ENCODE data around the gene SLC5A10. TPM values are rescaled to one million over a fixed set of nuclear protein-coding genes. Genes with fewer than 3 reads are reported as not detected.
A peak's percentile ranks its signal among the peaks of the same experiment; 100 is the strongest.
"Not testable (repeated sequence)": the region's sequence is repeated elsewhere in the genome, so short reads cannot be mapped to it uniquely, and the experiment has no call there.

Gene SLC5A10
- total and polyA plus RNA-seq, 7 experiments from 2014 or later: 0.15 to 0.37 (median 0.17) TPM; not detected in 4

DNA sequence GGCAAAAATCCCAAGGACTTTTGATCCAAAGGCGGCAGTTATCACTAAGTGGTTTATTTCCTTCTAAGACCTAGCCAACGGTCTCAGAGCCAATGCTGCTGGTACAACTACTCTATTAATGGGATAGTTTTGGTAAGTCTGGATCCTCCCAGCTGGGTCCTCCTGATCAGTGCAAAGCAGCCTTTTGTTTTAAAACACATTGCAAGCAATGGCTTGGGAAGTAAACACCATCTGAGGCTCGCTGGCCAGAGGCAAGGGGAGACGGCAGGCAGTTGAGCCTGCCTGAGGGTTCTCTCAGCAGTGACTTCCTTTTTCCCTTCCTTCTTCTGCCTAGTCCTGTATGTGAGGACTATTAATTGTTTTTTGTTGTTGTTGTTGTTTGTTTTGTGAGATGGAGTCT lies 1.6 kb upstream of the SLC5A10 start:
- intact Hi-C loops (cut with micrococcal nuclease): no loop called here

DNA sequence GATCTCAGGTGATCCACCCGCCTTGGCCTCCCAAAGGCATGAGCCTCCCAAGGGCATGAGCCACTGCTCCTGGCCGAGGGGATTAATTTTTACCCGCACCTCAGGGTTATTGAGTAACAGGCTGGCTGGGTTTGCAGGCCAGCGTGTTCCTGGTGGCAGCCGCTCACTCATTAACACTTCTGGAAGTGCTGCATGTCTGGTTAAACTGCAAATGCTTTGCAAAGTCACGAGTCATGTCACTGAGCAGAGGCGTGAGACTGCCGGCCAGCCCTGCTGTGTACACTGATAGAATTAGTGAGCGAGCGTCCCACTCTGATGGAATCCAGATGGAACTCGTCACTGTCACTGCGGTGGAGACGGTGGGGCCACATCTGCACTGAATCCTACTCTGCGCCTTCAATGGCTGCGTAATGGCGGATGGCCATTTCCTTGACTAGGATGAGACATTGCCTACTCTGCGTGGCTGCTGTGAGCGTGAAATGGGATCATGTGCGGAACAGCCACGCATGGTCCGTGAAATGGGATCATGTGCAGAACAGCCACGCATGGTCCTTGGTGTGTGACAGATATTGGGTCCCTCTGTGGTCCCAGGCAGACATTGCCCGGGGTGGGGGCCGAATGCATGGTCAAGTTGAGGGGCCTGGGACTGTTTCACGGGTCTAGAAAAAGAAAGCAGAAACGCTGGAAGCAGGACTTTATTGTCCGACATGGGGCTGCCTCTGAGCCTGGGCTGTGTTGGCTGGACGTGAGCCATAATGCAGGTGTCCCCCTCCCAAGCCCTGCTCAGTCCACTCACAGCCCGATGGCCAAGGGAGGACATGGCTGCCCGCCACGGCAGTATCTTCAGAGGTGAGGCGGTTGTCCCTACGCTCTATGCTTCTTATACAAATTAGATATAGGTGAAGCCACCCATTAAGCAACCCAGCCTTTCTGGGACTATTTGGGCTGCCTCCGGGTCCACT lies 740 bp upstream of the SLC5A10 start:
- no peak for ATAC-seq
- Histone ChIP-seq H3K27me3 (ENCODE audit: control insufficient read depth in 2 of 2, insufficient read depth in 2 of 2, low read length in 2 of 2) (no peaks in the 10 kb centered on the region), H3K4me3 (ENCODE audit: low read length) (no peak overlapping the region), H3K36me3 (ENCODE audit: control insufficient read depth in 2 of 3, insufficient read depth in 3 of 3, low read length in 3 of 3) (no peaks in the 10 kb centered on the region), H3K9me3 (ENCODE audit: control insufficient read depth in 2 of 3, low read length in 3 of 3) (no peaks in the 10 kb centered on the region), H3K27ac (ENCODE audit: low read depth, low read length) (no peak overlapping the region), H3K4me1 (ENCODE audit: control insufficient read depth in 2 of 2, insufficient read depth in 2 of 2, low read length in 2 of 2) (peaks cover 16 to 27% of the 10 kb centered on the region in 2 donors)
- no peak overlapping the region for H3K27ac Mint-ChIP-seq
- CTCF ChIA-PET: no interaction called here
- H3K27me3 Mint-ChIP-seq: peaks cover 0 to 15% (median 0%) of the 10 kb centered on the region in 5 donors
- POLR2A ChIA-PET: no interaction called here
- H3K4me1 Mint-ChIP-seq: peaks cover 19 to 56% (median 35%) of the 10 kb centered on the region in 7 donors
- intact Hi-C loops (cut with micrococcal nuclease): no loop called here
- H3K9me3 Mint-ChIP-seq: no peaks in the 10 kb centered on the region
- H3K4me3 Mint-ChIP-seq: no peak overlapping the region
- no peak for DNase-seq
- H3K36me3 Mint-ChIP-seq: peaks cover 0 to 4% (median 0%) of the 10 kb centered on the region in 5 donors

More for the DNA sequence above, 1.6 kb upstream of the SLC5A10 start:
- DNase-seq (no peak), ATAC-seq (no peak)
- Histone ChIP-seq H3K27me3 (ENCODE audit: control insufficient read depth in 2 of 2, insufficient read depth in 2 of 2, low read length in 2 of 2) (no peaks in the 10 kb centered on the region), H3K36me3 (ENCODE audit: control insufficient read depth in 2 of 3, insufficient read depth in 3 of 3, low read length in 3 of 3) (no peaks in the 10 kb centered on the region), H3K27ac (ENCODE audit: low read depth, low read length) (no peak overlapping the region), H3K4me1 (ENCODE audit: control insufficient read depth in 2 of 2, insufficient read depth in 2 of 2, low read length in 2 of 2) (peaks cover 12 to 21% of the 10 kb centered on the region in 2 donors), H3K9me3 (ENCODE audit: control insufficient read depth in 2 of 3, low read length in 3 of 3) (no peaks in the 10 kb centered on the region), H3K4me3 (ENCODE audit: low read length) (no peak overlapping the region)
- POLR2A ChIA-PET: no interaction called here
- Mint-ChIP-seq H3K9me3 (no peaks in the 10 kb centered on the region), H3K27ac (peak overlapping the region in 1 of 9 donors; percentile 45), H3K36me3 (peaks cover 0 to 3% (median 0%) of the 10 kb centered on the region in 5 donors), H3K27me3 (peaks cover 0 to 22% (median 0%) of the 10 kb centered on the region in 5 donors), H3K4me3 (no peak overlapping the region), H3K4me1 (peaks cover 14 to 57% (median 30%) of the 10 kb centered on the region in 7 donors)
- CTCF ChIA-PET: interaction anchor here (2.6 kb wide), 1 partner anchor 10 kb away, joined by 14 read pairs; no protein-coding TSS in a partner anchor

- CTCF ChIA-PET: no interaction called here
- Histone ChIP-seq H3K36me3 (ENCODE audit: control insufficient read depth in 2 of 3, insufficient read depth in 3 of 3, low read length in 3 of 3) (no peaks in the 10 kb centered on the region), H3K9me3 (ENCODE audit: control insufficient read depth in 2 of 3, low read length in 3 of 3) (no peaks in the 10 kb centered on the region), H3K4me1 (ENCODE audit: control insufficient read depth in 2 of 2, insufficient read depth in 2 of 2, low read length in 2 of 2) (peaks cover 16 to 34% of the 10 kb centered on the region in 2 donors), H3K27me3 (ENCODE audit: control insufficient read depth in 2 of 2, insufficient read depth in 2 of 2, low read length in 2 of 2) (no peaks in the 10 kb centered on the region), H3K27ac (ENCODE audit: low read depth, low read length) (no peak overlapping the region), H3K4me3 (ENCODE audit: low read length) (no peak overlapping the region)
- Mint-ChIP-seq H3K9me3 (no peaks in the 10 kb centered on the region), H3K4me1 (peaks cover 26 to 62% (median 52%) of the 10 kb centered on the region in 7 donors), H3K27ac (peak overlapping the region in 3 of 9 donors; percentile 28 to 93 (median 72)), H3K4me3 (peak overlapping the region in 4 of 10 donors; percentile 19 to 93 (median 26)), H3K36me3 (peaks cover 0 to 4% (median 0%) of the 10 kb centered on the region in 5 donors), H3K27me3 (peaks cover 0 to 8% (median 0%) of the 10 kb centered on the region in 5 donors)
- no peak for DNase-seq
- POLR2A ChIA-PET: no interaction called here
- intact Hi-C loops (cut with micrococcal nuclease): no loop called here
- ATAC-seq: no peak
Observed at GRCh38 chr17:18953231-18953728, 1.3 kb downstream of the SLC5A10 start.

GRCh38 chr17:18954321-18954720 lies 2.4 kb downstream of the SLC5A10 start:
- H3K36me3 ChIP-seq (ENCODE audit: control insufficient read depth in 2 of 3, insufficient read depth in 3 of 3, low read length in 3 of 3): no peaks in the 10 kb centered on the region
- peak overlapping the region; percentile 51 to 93 (median 81) for H3K27ac Mint-ChIP-seq
- H3K4me1 Mint-ChIP-seq: peaks cover 26 to 67% (median 57%) of the 10 kb centered on the region in 7 donors
- H3K27me3 Mint-ChIP-seq: peaks cover 0 to 8% (median 0%) of the 10 kb centered on the region in 5 donors
- no peaks in the 10 kb centered on the region for H3K9me3 ChIP-seq (ENCODE audit: control insufficient read depth in 2 of 3, low read length in 3 of 3)
- peaks cover 16 to 34% of the 10 kb centered on the region in 2 donors for H3K4me1 ChIP-seq (ENCODE audit: control insufficient read depth in 2 of 2, insufficient read depth in 2 of 2, low read length in 2 of 2)
- no peaks in the 10 kb centered on the region for H3K9me3 Mint-ChIP-seq
- no peak overlapping the region for H3K4me3 ChIP-seq (ENCODE audit: low read length)
- DNase-seq (no peak), ATAC-seq (no peak)
- intact Hi-C loops (cut with micrococcal nuclease): loop anchor here in 1 of 2 donors (2.0 kb wide), 2 partner anchors 22 to 34 kb away; no protein-coding TSS in a partner anchor
- H3K36me3 Mint-ChIP-seq: peaks cover 0 to 4% (median 0%) of the 10 kb centered on the region in 5 donors
- H3K4me3 Mint-ChIP-seq: peak overlapping the region; percentile 6 to 93 (median 56)
- H3K27ac ChIP-seq (ENCODE audit: low read depth, low read length): no peak overlapping the region
- POLR2A ChIA-PET: interaction anchor here (0.7 to 2.6 kb wide), 5 partner anchors 10 to 95 kb away, joined by 3 to 24 read pairs (median 6); no protein-coding TSS in a partner anchor
- no peaks in the 10 kb centered on the region for H3K27me3 ChIP-seq (ENCODE audit: control insufficient read depth in 2 of 2, insufficient read depth in 2 of 2, low read length in 2 of 2)
- CTCF ChIA-PET: interaction anchor here (0.7 to 0.9 kb wide), 2 partner anchors 15 to 45 kb away, joined by 3 read pairs; no protein-coding TSS in a partner anchor

DNA sequence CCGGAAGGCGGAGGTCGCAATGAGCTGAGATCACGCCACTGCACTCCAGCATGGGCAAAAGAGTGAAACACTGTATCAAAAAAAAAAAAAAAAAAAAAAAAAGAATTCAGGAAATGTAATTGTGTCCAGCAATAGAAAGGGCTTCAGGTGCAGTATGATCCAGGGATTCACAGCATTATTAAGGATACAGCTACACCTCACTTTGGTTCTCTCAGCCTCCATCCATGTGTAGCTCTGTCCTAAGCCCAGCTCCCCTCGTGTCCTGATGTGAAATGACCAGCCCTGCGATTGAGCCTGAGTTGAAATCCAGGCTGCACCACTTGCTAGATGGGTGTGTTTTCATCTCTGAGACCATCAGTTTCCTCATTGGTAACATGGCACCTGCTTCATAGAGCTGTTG lies 3.0 kb downstream of the SLC5A10 start:
- Mint-ChIP-seq H3K27ac (peak overlapping the region; percentile 81 to 98 (median 91)), H3K4me1 (peaks cover 26 to 70% (median 55%) of the 10 kb centered on the region in 7 donors), H3K27me3 (peaks cover 0 to 7% (median 0%) of the 10 kb centered on the region in 5 donors), H3K9me3 (no peaks in the 10 kb centered on the region), H3K36me3 (peaks cover 0 to 4% (median 0%) of the 10 kb centered on the region in 5 donors), H3K4me3 (peak overlapping the region; percentile 52 to 93 (median 73))
- H3K36me3 ChIP-seq (ENCODE audit: control insufficient read depth in 2 of 3, insufficient read depth in 3 of 3, low read length in 3 of 3): no peaks in the 10 kb centered on the region
- ATAC-seq (no peak), DNase-seq (no peak)
- H3K4me3 ChIP-seq (ENCODE audit: low read length): peak overlapping the region; percentile 33
- no peaks in the 10 kb centered on the region for H3K9me3 ChIP-seq (ENCODE audit: control insufficient read depth in 2 of 3, low read length in 3 of 3)
- intact Hi-C loops (cut with micrococcal nuclease): loop anchor here in 1 of 2 donors (1.0 to 2.0 kb wide), 4 partner anchors 22 to 99 kb away; no protein-coding TSS in a partner anchor
- CTCF ChIA-PET: interaction anchor here (0.7 to 1.0 kb wide), 4 partner anchors 16 to 59 kb away, joined by 3 to 5 read pairs (median 4); no protein-coding TSS in a partner anchor
- H3K27me3 ChIP-seq (ENCODE audit: control insufficient read depth in 2 of 2, insufficient read depth in 2 of 2, low read length in 2 of 2): no peaks in the 10 kb centered on the region
- POLR2A ChIA-PET: interaction anchor here (0.7 to 2.6 kb wide), 12 partner anchors 11 to 99 kb away, joined by 3 to 24 read pairs (median 4); partner anchors contain the start of gene PRPSAP2
- peak overlapping the region; percentile 62 for H3K27ac ChIP-seq (ENCODE audit: low read depth, low read length)
- H3K4me1 ChIP-seq (ENCODE audit: control insufficient read depth in 2 of 2, insufficient read depth in 2 of 2, low read length in 2 of 2): peaks cover 16 to 34% of the 10 kb centered on the region in 2 donors

DNA sequence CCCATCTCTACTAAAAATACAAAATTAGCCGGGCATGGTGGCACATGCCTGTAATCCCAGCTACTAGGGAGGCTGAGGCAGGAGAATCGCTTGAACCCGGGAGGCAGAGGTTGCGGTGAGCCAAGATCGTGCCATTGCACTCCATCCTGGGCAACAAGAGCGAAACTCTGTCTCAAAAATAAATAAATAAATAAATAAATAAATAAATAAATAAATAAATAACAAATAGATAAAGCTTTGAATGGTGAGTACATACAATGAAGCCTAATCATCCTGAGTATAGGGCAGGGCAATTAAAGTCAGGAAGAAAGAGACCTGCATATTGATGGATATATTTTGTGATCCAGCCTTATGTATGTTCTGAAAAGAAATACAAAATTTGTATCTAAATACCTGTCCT lies 4.1 kb downstream of the SLC5A10 start:
- intact Hi-C loops (cut with micrococcal nuclease); H3K9me3 Mint-ChIP-seq; ATAC-seq; H3K36me3 Mint-ChIP-seq; H3K27me3 Mint-ChIP-seq; H3K9me3 ChIP-seq (ENCODE audit: control insufficient read depth in 2 of 3, low read length in 3 of 3); H3K4me3 ChIP-seq (ENCODE audit: low read length); H3K36me3 ChIP-seq (ENCODE audit: control insufficient read depth in 2 of 3, insufficient read depth in 3 of 3, low read length in 3 of 3); H3K27me3 ChIP-seq (ENCODE audit: control insufficient read depth in 2 of 2, insufficient read depth in 2 of 2, low read length in 2 of 2); DNase-seq; H3K27ac ChIP-seq (ENCODE audit: low read depth, low read length): not testable (repeated sequence)
- ChIA-PET CTCF (interaction anchor here (0.6 to 1.0 kb wide), 4 partner anchors 18 to 330 kb away, joined by 4 to 6 read pairs (median 5); no protein-coding TSS in a partner anchor), POLR2A (interaction anchor here (0.6 to 2.6 kb wide), 12 partner anchors 12 to 100 kb away, joined by 3 to 24 read pairs (median 4); partner anchors contain the start of gene PRPSAP2)
- Mint-ChIP-seq H3K4me1 (peaks cover 29 to 75% (median 56%) of the 10 kb centered on the region in 7 donors), H3K27ac (peak overlapping the region in 6 of 9 donors; percentile 88 to 98 (median 92)), H3K4me3 (peak overlapping the region in 8 of 10 donors; percentile 52 to 93 (median 73))
- H3K4me1 ChIP-seq (ENCODE audit: control insufficient read depth in 2 of 2, insufficient read depth in 2 of 2, low read length in 2 of 2): peaks cover 22 to 37% of the 10 kb centered on the region in 2 donors
